ENCODE measurements around the gene OR10G3. TPM values are rescaled to one million over a fixed set of nuclear protein-coding genes. Genes with fewer than 3 reads are reported as not detected.

Gene OR10G3
- total RNA-seq, 4 donors from 2014 or later: not detected

GRCh38 chr14:21543963-21544362 is 35.9 kb downstream of the OR10G3 start:
- TF ChIP-seq EP300 (IDR thresholded peaks at IDR 0.05) (no peak), POLR2AphosphoS5 (IDR thresholded peaks at IDR 0.05) (no peak), POLR2A (IDR thresholded peaks at IDR 0.05; ENCODE audit: low read depth) (no peak)
- TF ChIP-seq, protein P1, sequence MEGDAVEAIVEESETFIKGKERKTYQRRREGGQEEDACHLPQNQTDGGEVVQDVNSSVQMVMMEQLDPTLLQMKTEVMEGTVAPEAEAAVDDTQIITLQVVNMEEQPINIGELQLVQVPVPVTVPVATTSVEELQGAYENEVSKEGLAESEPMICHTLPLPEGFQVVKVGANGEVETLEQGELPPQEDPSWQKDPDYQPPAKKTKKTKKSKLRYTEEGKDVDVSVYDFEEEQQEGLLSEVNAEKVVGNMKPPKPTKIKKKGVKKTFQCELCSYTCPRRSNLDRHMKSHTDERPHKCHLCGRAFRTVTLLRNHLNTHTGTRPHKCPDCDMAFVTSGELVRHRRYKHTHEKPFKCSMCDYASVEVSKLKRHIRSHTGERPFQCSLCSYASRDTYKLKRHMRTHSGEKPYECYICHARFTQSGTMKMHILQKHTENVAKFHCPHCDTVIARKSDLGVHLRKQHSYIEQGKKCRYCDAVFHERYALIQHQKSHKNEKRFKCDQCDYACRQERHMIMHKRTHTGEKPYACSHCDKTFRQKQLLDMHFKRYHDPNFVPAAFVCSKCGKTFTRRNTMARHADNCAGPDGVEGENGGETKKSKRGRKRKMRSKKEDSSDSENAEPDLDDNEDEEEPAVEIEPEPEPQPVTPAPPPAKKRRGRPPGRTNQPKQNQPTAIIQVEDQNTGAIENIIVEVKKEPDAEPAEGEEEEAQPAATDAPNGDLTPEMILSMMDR (IDR thresholded peaks at IDR 0.05): no peak
- intact Hi-C loops (cut with DNase I): no loop called here
- 42% methylated on average over 5 of the region's 5 CpGs for WGBS

GRCh38 chr14:21543521-21543960 is 36.3 kb downstream of the OR10G3 start:
- intact Hi-C loops (cut with DNase I): no loop called here
- peaks cover 0 to 26% (median 0%) of the 10 kb centered on the region in 4 donors for H3K27me3 ChIP-seq
- H3K27ac ChIP-seq (replicated peaks in 1 of 4): no peak overlapping the region
- TF ChIP-seq EP300 (IDR thresholded peaks at IDR 0.05) (no peak), POLR2A (IDR thresholded peaks at IDR 0.05; ENCODE audit: low read depth) (no peak), POLR2AphosphoS5 (IDR thresholded peaks at IDR 0.05) (no peak)
- TF ChIP-seq, protein P1 (IDR thresholded peaks at IDR 0.05): no peak
- H3K9me3 ChIP-seq: no peaks in the 10 kb centered on the region
- H3K36me3 ChIP-seq: no peaks in the 10 kb centered on the region
- H3K4me1 ChIP-seq: no peaks in the 10 kb centered on the region
- 36% methylated on average over 7 of the region's 7 CpGs for WGBS
- no peak overlapping the region for H3K4me3 ChIP-seq
- no peak for DNase-seq (ENCODE audit: extremely low spot score)

More at GRCh38 chr14:21543963-21544362, 35.9 kb downstream of the OR10G3 start:
- no peak for DNase-seq (ENCODE audit: extremely low spot score)
- Histone ChIP-seq H3K36me3 (no peaks in the 10 kb centered on the region), H3K27me3 (peaks cover 0 to 21% (median 0%) of the 10 kb centered on the region in 4 donors), H3K4me1 (no peaks in the 10 kb centered on the region), H3K4me3 (no peak overlapping the region), H3K27ac (replicated peaks in 1 of 4) (no peak overlapping the region), H3K9me3 (no peaks in the 10 kb centered on the region)

GRCh38 chr14:21541413-21542074 is 38.3 kb downstream of the OR10G3 start:
- H3K27me3 ChIP-seq: peaks cover 0 to 46% (median 6%) of the 10 kb centered on the region in 4 donors
- TF ChIP-seq, protein P1 (IDR thresholded peaks at IDR 0.05): no peak
- no peak for TF ChIP-seq EP300 (IDR thresholded peaks at IDR 0.05)
- TF ChIP-seq POLR2A (IDR thresholded peaks at IDR 0.05; ENCODE audit: low read depth): no peak
- no peak for TF ChIP-seq POLR2AphosphoS5 (IDR thresholded peaks at IDR 0.05)
- no peaks in the 10 kb centered on the region for H3K36me3 ChIP-seq
- no peaks in the 10 kb centered on the region for H3K9me3 ChIP-seq
- no peak for DNase-seq (ENCODE audit: extremely low spot score)
- intact Hi-C loops (cut with DNase I): no loop called here
- 89% methylated on average over 9 of the region's 9 CpGs for WGBS
- no peak overlapping the region for H3K4me3 ChIP-seq
- peaks cover 5 to 9% (median 7%) of the 10 kb centered on the region in 4 donors for H3K4me1 ChIP-seq
- no peak overlapping the region for H3K27ac ChIP-seq (replicated peaks in 1 of 4)

DNA sequence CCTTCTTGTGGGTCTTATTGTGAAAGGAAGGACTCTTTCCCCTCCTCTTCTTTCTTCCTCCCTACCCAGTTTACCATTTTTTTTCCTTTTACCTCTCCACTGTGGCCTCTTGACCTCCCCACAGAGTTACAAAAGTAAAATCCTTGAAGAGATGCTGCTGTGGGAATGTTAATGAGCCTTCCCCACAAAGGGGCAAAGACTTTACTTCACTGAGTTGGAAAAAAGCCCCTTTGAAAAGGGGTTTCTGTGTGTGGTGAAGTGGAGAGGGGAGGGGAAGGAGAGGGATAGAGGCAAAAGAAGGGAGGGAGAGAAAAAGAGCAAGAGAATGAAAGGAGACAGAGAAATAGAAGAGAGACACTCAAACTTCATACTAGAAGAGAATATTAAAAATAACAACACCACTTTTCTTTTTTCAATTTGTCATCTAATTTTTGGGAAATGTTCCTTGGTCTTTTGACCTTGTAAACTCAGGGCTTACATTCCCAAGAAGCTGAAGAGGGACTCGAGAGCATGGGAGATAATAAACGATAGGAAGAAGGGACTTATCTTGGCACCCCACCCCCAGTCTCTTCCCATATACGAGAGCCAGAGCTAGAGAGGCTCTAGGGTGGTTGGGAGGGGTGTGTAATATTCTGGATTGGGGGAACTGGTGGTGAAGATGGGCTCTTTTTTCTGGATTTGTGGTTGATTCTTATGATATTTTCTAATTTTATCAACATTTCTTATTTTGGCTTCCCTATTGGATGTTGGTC is 40.5 kb downstream of the OR10G3 start:
- Histone ChIP-seq H3K9me3 (no peaks in the 10 kb centered on the region), H3K36me3 (no peaks in the 10 kb centered on the region), H3K27ac (replicated peaks in 1 of 4) (no peak overlapping the region), H3K4me1 (peaks cover 7 to 15% (median 13%) of the 10 kb centered on the region in 4 donors), H3K27me3 (peaks cover 0 to 67% (median 11%) of the 10 kb centered on the region in 4 donors), H3K4me3 (no peak overlapping the region)
- intact Hi-C loops (cut with DNase I): no loop called here
- 39% methylated on average over 3 of the region's 3 CpGs for WGBS
- DNase-seq (ENCODE audit: extremely low spot score): no peak
- TF ChIP-seq POLR2AphosphoS5 (IDR thresholded peaks at IDR 0.05) (no peak), EP300 (IDR thresholded peaks at IDR 0.05) (no peak), POLR2A (IDR thresholded peaks at IDR 0.05; ENCODE audit: low read depth) (no peak)
- TF ChIP-seq, protein P1 (IDR thresholded peaks at IDR 0.05): no peak
